Measurements from ENCODE around the gene MAPKAPK5. TPM values are rescaled to one million over a fixed set of nuclear protein-coding genes. Genes with fewer than 3 reads are reported as not detected.

MAPKAPK5 gene
- total RNA-seq, 2 donors from 2014 or later, result 17.1 to 43.2 TPM

DNA sequence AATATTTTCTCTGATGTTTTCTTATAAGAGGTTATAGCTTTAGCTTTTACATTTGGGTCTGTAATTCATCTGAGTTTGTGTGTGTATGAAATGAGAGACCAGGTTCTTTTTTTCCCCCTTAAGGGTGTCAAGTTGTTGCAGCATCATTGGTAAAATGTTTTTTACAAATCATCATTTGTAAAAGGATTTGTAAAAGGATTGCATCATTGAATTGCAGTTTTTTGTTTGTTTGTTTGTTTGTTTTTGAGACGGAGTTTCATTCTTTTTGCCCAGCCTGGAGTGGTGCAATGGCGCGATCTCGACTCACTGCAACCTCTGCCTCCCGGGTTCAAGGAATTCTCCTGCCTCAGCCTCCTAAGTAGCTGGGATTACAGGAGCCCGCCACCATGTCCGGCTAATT is 31.1 kb downstream of the MAPKAPK5 start:
- 87 to 95% methylated on average over 7 of the region's 7 CpGs for WGBS, 2 donors
- DNase-seq (no peak), ATAC-seq (no peak)
- TF ChIP-seq POLR2A (IDR thresholded peaks at IDR 0.05) (no peak), CTCF (IDR thresholded peaks at IDR 0.05) (no peak)
- H3K36me3 ChIP-seq (replicated peaks in 1 of 2; ENCODE audit: insufficient read depth in 1 of 2, low read depth in 2 of 2), result peaks cover 7 to 23% of the 10 kb centered on the region in 2 donors
- no peak overlapping the region for H3K27ac ChIP-seq
- H3K4me3 ChIP-seq, result no peak overlapping the region
- no peaks in the 10 kb centered on the region for H3K9me3 ChIP-seq
- H3K27me3 ChIP-seq, result no peaks in the 10 kb centered on the region
- intact Hi-C loops (cut with DNase I), result no loop called here
- H3K4me1 ChIP-seq, result no peaks in the 10 kb centered on the region

DNA sequence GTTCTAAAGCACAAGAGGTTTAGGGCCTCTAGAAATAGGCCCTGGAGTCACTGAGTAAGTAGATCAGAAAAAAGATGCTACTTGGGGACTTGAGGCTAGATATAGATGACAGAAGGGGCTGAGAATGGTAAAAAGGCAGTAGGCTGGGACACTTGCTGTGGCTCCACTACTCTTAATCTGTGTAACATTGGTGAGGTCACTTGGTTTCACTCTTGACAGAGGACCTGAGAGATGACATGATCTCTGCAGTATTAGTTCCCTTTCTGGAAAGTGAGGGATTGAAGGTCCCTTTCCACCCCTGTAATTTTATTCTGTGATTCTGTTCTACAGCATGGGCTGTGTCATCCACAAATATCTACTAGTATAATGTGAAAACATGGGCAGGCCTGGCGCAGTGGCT is 39.7 kb downstream of the MAPKAPK5 start:
- Histone ChIP-seq H3K9me3 (no peaks in the 10 kb centered on the region), H3K27me3 (no peaks in the 10 kb centered on the region), H3K4me1 (no peaks in the 10 kb centered on the region), H3K36me3 (replicated peaks in 1 of 2; ENCODE audit: insufficient read depth in 1 of 2, low read depth in 2 of 2) (peaks cover 0 to 25% of the 10 kb centered on the region in 2 donors), H3K4me3 (no peak overlapping the region), H3K27ac (no peak overlapping the region)
- ATAC-seq, result no peak
- DNase-seq, result no peak
- intact Hi-C loops (cut with DNase I), result no loop called here
- WGBS, 2 donors, result 88 to 100% methylated on average over 1 of the region's 1 CpG
- TF ChIP-seq POLR2A (IDR thresholded peaks at IDR 0.05), result no peak
- no peak for TF ChIP-seq CTCF (IDR thresholded peaks at IDR 0.05)

DNA sequence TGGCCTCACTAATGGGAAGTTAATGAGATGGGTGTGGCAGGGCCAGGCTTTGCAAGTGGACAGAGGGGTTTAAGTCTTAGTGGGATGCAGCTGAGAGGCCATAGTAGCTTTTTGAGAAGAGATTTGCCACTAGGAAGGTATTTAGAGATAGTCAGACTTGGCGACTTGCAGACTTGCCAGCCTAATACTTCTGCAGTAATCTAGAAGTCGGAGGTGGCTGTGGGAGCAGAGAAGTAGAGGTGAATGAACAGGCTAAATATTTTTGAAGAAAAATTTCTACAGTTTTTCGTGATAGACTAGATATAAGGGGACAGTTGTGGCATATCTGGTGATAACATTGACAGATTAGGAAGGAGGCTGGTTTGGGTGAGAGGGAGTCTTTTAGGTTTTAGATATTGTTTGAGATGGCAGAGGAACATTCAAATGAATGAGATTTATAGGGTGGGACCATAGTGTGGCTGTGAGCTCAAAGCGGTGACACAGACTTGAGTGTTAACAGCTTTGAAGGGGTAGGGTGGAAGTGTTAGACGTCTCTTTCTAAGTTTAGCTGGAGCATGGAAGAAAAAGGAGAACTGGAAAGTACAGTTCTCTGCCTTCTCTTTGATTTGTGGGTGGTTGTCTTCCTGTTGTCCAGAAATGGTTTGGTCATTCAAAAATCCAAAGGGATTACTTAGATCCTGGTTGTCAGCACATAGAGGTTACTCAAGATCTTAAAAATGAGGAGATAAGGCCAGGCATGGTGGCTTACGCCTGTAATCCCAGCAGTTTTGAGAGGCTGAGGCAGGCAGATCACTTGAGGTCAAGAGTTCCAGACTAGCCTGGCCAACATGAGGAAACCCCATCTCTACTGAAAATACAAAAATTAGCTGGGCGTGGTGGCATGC is 44.9 kb downstream of the MAPKAPK5 start:
- no peaks in the 10 kb centered on the region for H3K9me3 ChIP-seq
- no peak for DNase-seq
- H3K36me3 ChIP-seq (replicated peaks in 1 of 2; ENCODE audit: insufficient read depth in 1 of 2, low read depth in 2 of 2), result peaks cover 12 to 33% of the 10 kb centered on the region in 2 donors
- intact Hi-C loops (cut with DNase I), result no loop called here
- 83 to 93% methylated on average over 7 of the region's 7 CpGs for WGBS, 2 donors
- H3K27ac ChIP-seq, result no peak overlapping the region
- no peaks in the 10 kb centered on the region for H3K4me1 ChIP-seq
- no peak overlapping the region for H3K4me3 ChIP-seq
- ATAC-seq, result no peak
- H3K27me3 ChIP-seq, result no peaks in the 10 kb centered on the region
- no peak for TF ChIP-seq CTCF (IDR thresholded peaks at IDR 0.05)

- Histone ChIP-seq H3K27ac (no peak overlapping the region), H3K9me3 (no peaks in the 10 kb centered on the region), H3K27me3 (no peaks in the 10 kb centered on the region), H3K4me1 (no peaks in the 10 kb centered on the region), H3K36me3 (replicated peaks in 1 of 2; ENCODE audit: insufficient read depth in 1 of 2, low read depth in 2 of 2) (peaks cover 12 to 37% of the 10 kb centered on the region in 2 donors), H3K4me3 (no peak overlapping the region)
- TF ChIP-seq POLR2A (IDR thresholded peaks at IDR 0.05) (no peak), CTCF (IDR thresholded peaks at IDR 0.05) (no peak)
- intact Hi-C loops (cut with DNase I), result no loop called here
- peak in 1 of 4 donors; percentile 17 for DNase-seq
- no peak for ATAC-seq
- WGBS, 2 donors, result 83 to 91% methylated on average over 11 of the region's 11 CpGs
Measured at GRCh38 chr12:111887926-111888745, 46.1 kb downstream of the MAPKAPK5 start.

Data from body of pancreas (tissue), 4 donors.